Measurements from ENCODE around the gene P3H2.

DNA sequence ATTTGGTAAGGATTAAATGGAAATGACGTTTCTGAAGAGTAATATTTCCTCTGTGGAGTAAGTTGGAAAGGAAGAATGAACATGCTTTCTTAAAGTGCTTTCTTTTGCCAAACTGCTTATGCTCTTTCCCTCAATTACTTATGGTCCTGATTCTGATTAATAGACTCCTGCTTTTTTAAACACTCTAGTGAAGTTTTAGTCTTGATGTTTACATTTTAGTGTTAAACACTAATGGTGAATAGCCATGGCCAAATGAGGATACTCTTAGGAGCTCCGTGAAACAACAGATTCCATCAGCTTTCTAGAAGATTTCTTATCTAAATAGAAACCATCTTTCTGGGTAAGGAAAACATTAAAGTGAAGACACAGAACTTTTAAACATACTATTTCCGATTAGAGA is 117.6 kb downstream of the P3H2 start:
- TF ChIP-seq, protein P1, sequence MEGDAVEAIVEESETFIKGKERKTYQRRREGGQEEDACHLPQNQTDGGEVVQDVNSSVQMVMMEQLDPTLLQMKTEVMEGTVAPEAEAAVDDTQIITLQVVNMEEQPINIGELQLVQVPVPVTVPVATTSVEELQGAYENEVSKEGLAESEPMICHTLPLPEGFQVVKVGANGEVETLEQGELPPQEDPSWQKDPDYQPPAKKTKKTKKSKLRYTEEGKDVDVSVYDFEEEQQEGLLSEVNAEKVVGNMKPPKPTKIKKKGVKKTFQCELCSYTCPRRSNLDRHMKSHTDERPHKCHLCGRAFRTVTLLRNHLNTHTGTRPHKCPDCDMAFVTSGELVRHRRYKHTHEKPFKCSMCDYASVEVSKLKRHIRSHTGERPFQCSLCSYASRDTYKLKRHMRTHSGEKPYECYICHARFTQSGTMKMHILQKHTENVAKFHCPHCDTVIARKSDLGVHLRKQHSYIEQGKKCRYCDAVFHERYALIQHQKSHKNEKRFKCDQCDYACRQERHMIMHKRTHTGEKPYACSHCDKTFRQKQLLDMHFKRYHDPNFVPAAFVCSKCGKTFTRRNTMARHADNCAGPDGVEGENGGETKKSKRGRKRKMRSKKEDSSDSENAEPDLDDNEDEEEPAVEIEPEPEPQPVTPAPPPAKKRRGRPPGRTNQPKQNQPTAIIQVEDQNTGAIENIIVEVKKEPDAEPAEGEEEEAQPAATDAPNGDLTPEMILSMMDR (IDR thresholded peaks at IDR 0.05): no peak
- TF ChIP-seq POLR2A (IDR thresholded peaks at IDR 0.05; ENCODE audit: low read depth): no peak
